ENCODE data around the gene COL17A1.

COL17A1 gene

GRCh38 chr10:104028823-104029520, 56.7 kb downstream of the COL17A1 start:
- Histone ChIP-seq H2BK12ac (ENCODE audit: low read length) (no peak overlapping the region), H3K36me3 (replicated peaks in 1 of 2; ENCODE audit: control insufficient read depth in 2 of 2, insufficient read depth in 2 of 2, low read length in 2 of 2) (peaks cover 8 to 59% of the 10 kb centered on the region in 2 donors), H2AK5ac (ENCODE audit: low read depth, low read length) (no peak overlapping the region), H4K8ac (ENCODE audit: low read depth, low read length) (no peak overlapping the region), H2AFZ (ENCODE audit: low read length) (no peak overlapping the region), H2BK15ac (ENCODE audit: low read length) (no peak overlapping the region), H3K4me1 (ENCODE audit: control insufficient read depth in 2 of 2, insufficient read depth in 1 of 2, low read depth in 1 of 2, low read length in 2 of 2) (peaks cover 0 to 18% of the 10 kb centered on the region in 2 donors), H3K27me3 (ENCODE audit: control insufficient read depth in 3 of 3, insufficient read depth in 3 of 3, low read depth in 1 of 3, low read length in 3 of 3) (no peaks in the 10 kb centered on the region), H4K91ac (ENCODE audit: low read depth, low read length, poor library complexity) (no peak overlapping the region), H3K4me3 (ENCODE audit: low read length in 2 of 2) (no peak overlapping the region), H2BK120ac (ENCODE audit: low read depth, low read length) (no peak overlapping the region), H3K4me2 (ENCODE audit: insufficient read depth, low read length, poor library complexity, severe bottlenecking) (no peak overlapping the region), H3K79me1 (ENCODE audit: low read depth, low read length) (no peaks in the 10 kb centered on the region), H3K18ac (ENCODE audit: low read length) (no peak overlapping the region), H3K23ac (ENCODE audit: low read depth, low read length, poor library complexity) (no peak overlapping the region), H3K9ac (ENCODE audit: low read depth, low read length, poor library complexity) (no peak overlapping the region), H2BK5ac (ENCODE audit: low read length) (no peak overlapping the region), H3K27ac (replicated peaks; ENCODE audit: low read length) (no peak overlapping the region), H3K14ac (ENCODE audit: low read length) (no peak overlapping the region), H3K4ac (ENCODE audit: low read length) (no peak overlapping the region), H3K9me3 (replicated peaks in 1 of 2; ENCODE audit: control insufficient read depth in 2 of 2, insufficient read depth in 1 of 2, low read depth in 1 of 2, low read length in 2 of 2) (no peaks in the 10 kb centered on the region)
- no peak for DNase-seq (ENCODE audit: low spot score)
- WGBS, 2 donors (ENCODE audit: extremely low coverage in 2 of 2, insufficient read length in 2 of 2, insufficient replicate concordance in 1 of 2) = no CpG with 5 or more reads among the region's 4 CpGs

- Histone ChIP-seq H3K9ac (ENCODE audit: low read depth, low read length, poor library complexity) (no peak overlapping the region), H3K27ac (replicated peaks; ENCODE audit: low read length) (no peak overlapping the region), H2BK120ac (ENCODE audit: low read depth, low read length) (no peak overlapping the region), H3K27me3 (ENCODE audit: control insufficient read depth in 3 of 3, insufficient read depth in 3 of 3, low read depth in 1 of 3, low read length in 3 of 3) (no peaks in the 10 kb centered on the region), H3K79me1 (ENCODE audit: low read depth, low read length) (no peaks in the 10 kb centered on the region), H3K14ac (ENCODE audit: low read length) (no peak overlapping the region), H4K8ac (ENCODE audit: low read depth, low read length) (no peak overlapping the region), H4K91ac (ENCODE audit: low read depth, low read length, poor library complexity) (no peak overlapping the region), H3K18ac (ENCODE audit: low read length) (no peak overlapping the region), H3K9me3 (replicated peaks in 1 of 2; ENCODE audit: control insufficient read depth in 2 of 2, insufficient read depth in 1 of 2, low read depth in 1 of 2, low read length in 2 of 2) (no peaks in the 10 kb centered on the region), H2BK12ac (ENCODE audit: low read length) (no peak overlapping the region), H2AK5ac (ENCODE audit: low read depth, low read length) (no peak overlapping the region), H3K4me1 (ENCODE audit: control insufficient read depth in 2 of 2, insufficient read depth in 1 of 2, low read depth in 1 of 2, low read length in 2 of 2) (peaks cover 0 to 11% of the 10 kb centered on the region in 2 donors), H2AFZ (ENCODE audit: low read length) (no peak overlapping the region), H3K4me3 (ENCODE audit: low read length in 2 of 2) (no peak overlapping the region), H3K4ac (ENCODE audit: low read length) (no peak overlapping the region), H2BK5ac (ENCODE audit: low read length) (no peak overlapping the region), H3K23ac (ENCODE audit: low read depth, low read length, poor library complexity) (no peak overlapping the region), H2BK15ac (ENCODE audit: low read length) (no peak overlapping the region), H3K36me3 (replicated peaks in 1 of 2; ENCODE audit: control insufficient read depth in 2 of 2, insufficient read depth in 2 of 2, low read length in 2 of 2) (peaks cover 10 to 68% of the 10 kb centered on the region in 2 donors), H3K4me2 (ENCODE audit: insufficient read depth, low read length, poor library complexity, severe bottlenecking) (no peak overlapping the region)
- WGBS, 2 donors (ENCODE audit: extremely low coverage in 2 of 2, insufficient read length in 2 of 2, insufficient replicate concordance in 1 of 2) = no CpG with 5 or more reads among the region's 6 CpGs
- no peak for DNase-seq (ENCODE audit: low spot score)
These were observed 57.5 kb downstream of the COL17A1 start for GRCh38 chr10:104028146-104028545.

- no peak overlapping the region for H2BK15ac ChIP-seq (ENCODE audit: low read length)
- no peaks in the 10 kb centered on the region for H3K79me1 ChIP-seq (ENCODE audit: low read depth, low read length)
- no peak overlapping the region for H4K8ac ChIP-seq (ENCODE audit: low read depth, low read length)
- no peaks in the 10 kb centered on the region for H3K9me3 ChIP-seq (replicated peaks in 1 of 2; ENCODE audit: control insufficient read depth in 2 of 2, insufficient read depth in 1 of 2, low read depth in 1 of 2, low read length in 2 of 2)
- no peaks in the 10 kb centered on the region for H3K4me1 ChIP-seq (ENCODE audit: control insufficient read depth in 2 of 2, insufficient read depth in 1 of 2, low read depth in 1 of 2, low read length in 2 of 2)
- H3K4ac ChIP-seq (ENCODE audit: low read length) = no peak overlapping the region
- no peak overlapping the region for H2BK5ac ChIP-seq (ENCODE audit: low read length)
- no peak overlapping the region for H3K27ac ChIP-seq (replicated peaks; ENCODE audit: low read length)
- DNase-seq (ENCODE audit: low spot score) = no peak
- no peak overlapping the region for H3K18ac ChIP-seq (ENCODE audit: low read length)
- H3K9ac ChIP-seq (ENCODE audit: low read depth, low read length, poor library complexity) = no peak overlapping the region
- H2AK5ac ChIP-seq (ENCODE audit: low read depth, low read length) = no peak overlapping the region
- H3K4me3 ChIP-seq (ENCODE audit: low read length in 2 of 2) = no peak overlapping the region
- no peak overlapping the region for H4K91ac ChIP-seq (ENCODE audit: low read depth, low read length, poor library complexity)
- no peak overlapping the region for H2BK120ac ChIP-seq (ENCODE audit: low read depth, low read length)
- WGBS, 2 donors (ENCODE audit: extremely low coverage in 2 of 2, insufficient read length in 2 of 2, insufficient replicate concordance in 1 of 2) = no CpG with 5 or more reads among the region's 2 CpGs
- no peak overlapping the region for H2AFZ ChIP-seq (ENCODE audit: low read length)
- no peak overlapping the region for H3K14ac ChIP-seq (ENCODE audit: low read length)
- H2BK12ac ChIP-seq (ENCODE audit: low read length) = no peak overlapping the region
- peaks cover 16 to 81% of the 10 kb centered on the region in 2 donors for H3K36me3 ChIP-seq (replicated peaks in 1 of 2; ENCODE audit: control insufficient read depth in 2 of 2, insufficient read depth in 2 of 2, low read length in 2 of 2)
- no peak overlapping the region for H3K4me2 ChIP-seq (ENCODE audit: insufficient read depth, low read length, poor library complexity, severe bottlenecking)
- H3K27me3 ChIP-seq (ENCODE audit: control insufficient read depth in 3 of 3, insufficient read depth in 3 of 3, low read depth in 1 of 3, low read length in 3 of 3) = no peaks in the 10 kb centered on the region
- no peak overlapping the region for H3K23ac ChIP-seq (ENCODE audit: low read depth, low read length, poor library complexity)
These were observed 58.9 kb downstream of the COL17A1 start for GRCh38 chr10:104026762-104027161.

- Histone ChIP-seq H3K9me3 (replicated peaks in 1 of 2; ENCODE audit: control insufficient read depth in 2 of 2, insufficient read depth in 1 of 2, low read depth in 1 of 2, low read length in 2 of 2) (no peaks in the 10 kb centered on the region), H3K4me1 (ENCODE audit: control insufficient read depth in 2 of 2, insufficient read depth in 1 of 2, low read depth in 1 of 2, low read length in 2 of 2) (no peaks in the 10 kb centered on the region), H3K36me3 (replicated peaks in 1 of 2; ENCODE audit: control insufficient read depth in 2 of 2, insufficient read depth in 2 of 2, low read length in 2 of 2) (peaks cover 18 to 91% of the 10 kb centered on the region in 2 donors), H3K9ac (ENCODE audit: low read depth, low read length, poor library complexity) (no peak overlapping the region), H2AK5ac (ENCODE audit: low read depth, low read length) (no peak overlapping the region), H2BK12ac (ENCODE audit: low read length) (no peak overlapping the region), H3K18ac (ENCODE audit: low read length) (no peak overlapping the region), H2BK15ac (ENCODE audit: low read length) (no peak overlapping the region), H2AFZ (ENCODE audit: low read length) (no peak overlapping the region), H3K27ac (replicated peaks; ENCODE audit: low read length) (no peak overlapping the region), H3K79me1 (ENCODE audit: low read depth, low read length) (no peaks in the 10 kb centered on the region), H4K91ac (ENCODE audit: low read depth, low read length, poor library complexity) (no peak overlapping the region), H2BK5ac (ENCODE audit: low read length) (no peak overlapping the region), H3K4ac (ENCODE audit: low read length) (no peak overlapping the region), H3K27me3 (ENCODE audit: control insufficient read depth in 3 of 3, insufficient read depth in 3 of 3, low read depth in 1 of 3, low read length in 3 of 3) (no peaks in the 10 kb centered on the region), H3K4me3 (ENCODE audit: low read length in 2 of 2) (no peak overlapping the region), H3K4me2 (ENCODE audit: insufficient read depth, low read length, poor library complexity, severe bottlenecking) (no peak overlapping the region), H4K8ac (ENCODE audit: low read depth, low read length) (no peak overlapping the region), H2BK120ac (ENCODE audit: low read depth, low read length) (no peak overlapping the region), H3K14ac (ENCODE audit: low read length) (no peak overlapping the region), H3K23ac (ENCODE audit: low read depth, low read length, poor library complexity) (no peak overlapping the region)
- no CpG with 5 or more reads among the region's 5 CpGs for WGBS, 2 donors (ENCODE audit: extremely low coverage in 2 of 2, insufficient read length in 2 of 2, insufficient replicate concordance in 1 of 2)
- no peak for DNase-seq (ENCODE audit: low spot score)
These were observed 60.2 kb downstream of the COL17A1 start for GRCh38 chr10:104025524-104025923.

All from neuronal stem cell (in vitro differentiated cells).